Fibroblast of lung (primary cell): Measurements from ENCODE around the gene GABRG3. TPM values are rescaled to one million over a fixed set of nuclear protein-coding genes. Genes with fewer than 3 reads are reported as not detected.

Source experiments
- DNase-seq, 2 donors: peaks; one replicate each; pipeline versions ENCODE4 v3.0.0 to v3.0.0-alpha.2; 2010; ENCODE audit warnings: low read depth in 2 of 2
- H2AFZ ChIP-seq: 2 replicates; pipeline ENCODE4 v1.5.1; 2012; ENCODE audit warnings: low read length, control low read depth, inconsistent platforms
- H3K27ac ChIP-seq: 2 replicates; pipeline ENCODE4 v1.5.1; 2011; ENCODE audit warnings: low read length, control low read depth; ENCODE audit not compliant: insufficient read depth
- H3K27me3 ChIP-seq: 2 replicates; pipeline ENCODE4 v1.5.1; 2011; ENCODE audit warnings: mild to moderate bottlenecking, low read length; ENCODE audit not compliant: control insufficient read depth, insufficient read depth
- H3K36me3 ChIP-seq: 2 replicates; pipeline ENCODE4 v1.5.1; 2011; ENCODE audit warnings: low read length; ENCODE audit not compliant: control insufficient read depth, insufficient read depth
- H3K4me1 ChIP-seq: 2 replicates; pipeline ENCODE4 v1.5.1; 2011; ENCODE audit warnings: low read length; ENCODE audit not compliant: control insufficient read depth, insufficient read depth; ENCODE audit errors: extremely low read depth
- H3K4me2 ChIP-seq: 2 replicates; pipeline ENCODE4 v1.5.1; 2011; ENCODE audit warnings: low read length, control low read depth; ENCODE audit not compliant: insufficient read depth; ENCODE audit errors: extremely low read depth
- H3K4me3 ChIP-seq, 4 experiments: fragments of 200-600 bp in 1 of 4; sonication (generic) in 1 of 4; replicated peaks in 1 of 4; 2 replicates each; pipeline ENCODE4 v1.5.1; 2011 to 2016; ENCODE audit warnings: low read length in 4 of 4, low read depth in 3 of 4, mild to moderate bottlenecking in 3 of 4, control low read depth in 2 of 4, inconsistent platforms in 1 of 4, mixed read lengths in 1 of 4; ENCODE audit not compliant: insufficient read depth in 1 of 4; ENCODE audit errors: control extremely low read depth in 1 of 4
- H3K79me2 ChIP-seq: 2 replicates; pipeline ENCODE4 v1.5.1; 2012; ENCODE audit warnings: mild to moderate bottlenecking, low read length, inconsistent platforms; ENCODE audit not compliant: control insufficient read depth, insufficient read depth
- H3K9ac ChIP-seq: 2 replicates; pipeline ENCODE4 v1.5.1; 2011; ENCODE audit warnings: mild to moderate bottlenecking, low read length, control low read depth; ENCODE audit not compliant: insufficient read depth
- H3K9me3 ChIP-seq: 2 replicates; pipeline ENCODE4 v1.5.1; 2012; ENCODE audit warnings: low read depth, low read length; ENCODE audit not compliant: control insufficient read depth, insufficient read depth
- H4K20me1 ChIP-seq: 2 replicates; pipeline ENCODE4 v1.5.1; 2011; ENCODE audit warnings: low read length; ENCODE audit not compliant: control insufficient read depth, insufficient read depth; ENCODE audit errors: extremely low read depth
- EZH2 ChIP-seq: IDR thresholded peaks from 2 replicates; pipeline ENCODE4 v1.5.1; 2012; ENCODE audit warnings: low read length, control low read depth, mild to moderate bottlenecking; ENCODE audit errors: missing control alignments
- polyA plus RNA-seq, 2 donors: library from polyadenylated mRNA; depleted of rRNA in 1 of 2; stranded (reverse) in 1 of 2; unstranded in 1 of 2; fragments of >200 nt; gene quantifications; 2 replicates each; pipeline ENCODE4 v1.2.1, GENCODE V29; 2011 to 2012; ENCODE audit warnings: missing spikeins in 1 of 2
- total RNA-seq: library from RNA; depleted of rRNA; stranded (reverse); fragments of >200 nt; gene quantifications from 2 replicates; pipeline ENCODE4 v1.2.1, GENCODE V29; 2014
- TF ChIP-seq, protein P1 (sequence below), 2 donors: IDR thresholded peaks in 1 of 2; conservative IDR thresholded peaks in 1 of 2; 1 replicate in 1 of 2; 2 replicates in 1 of 2; pipeline ENCODE4 v1.5.1; 2011 to 2012; ENCODE audit warnings: low read length in 2 of 2, control low read depth in 1 of 2, inconsistent platforms in 1 of 2, low read depth in 1 of 2, mild to moderate bottlenecking in 1 of 2

The GABRG3 gene
- total and polyA plus RNA-seq, 2 donors (not counting 1 experiment from before 2014, with no cell fraction given) = not detected

DNA sequence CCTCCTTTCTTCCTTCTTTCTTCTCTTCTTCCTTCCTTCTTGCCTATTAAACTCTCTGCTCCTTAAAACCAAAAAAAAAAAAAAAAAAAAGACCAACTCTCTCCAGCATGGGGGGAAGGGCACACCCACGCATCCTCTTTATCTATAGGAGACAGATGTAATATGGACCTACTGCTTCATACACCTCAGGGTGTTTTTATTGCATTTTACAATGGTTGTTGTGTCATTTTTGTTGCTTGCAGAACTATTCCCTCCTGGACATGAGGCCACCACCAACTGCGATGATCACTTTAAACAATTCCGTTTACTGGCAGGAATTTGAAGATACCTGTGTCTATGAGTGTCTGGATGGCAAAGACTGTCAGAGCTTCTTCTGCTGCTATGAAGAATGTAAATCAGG, 561.4 kb downstream of the GABRG3 start:
- no peaks in the 10 kb centered on the region for H3K27me3 ChIP-seq
- H3K9ac ChIP-seq = no peak overlapping the region
- no peaks in the 10 kb centered on the region for H3K36me3 ChIP-seq
- H3K27ac ChIP-seq = no peak overlapping the region
- no peaks in the 10 kb centered on the region for H4K20me1 ChIP-seq
- H3K4me1 ChIP-seq = no peaks in the 10 kb centered on the region
- no peak overlapping the region for H2AFZ ChIP-seq
- H3K4me3 ChIP-seq = no peak overlapping the region
- no peak for TF ChIP-seq EZH2
- TF ChIP-seq, protein P1, sequence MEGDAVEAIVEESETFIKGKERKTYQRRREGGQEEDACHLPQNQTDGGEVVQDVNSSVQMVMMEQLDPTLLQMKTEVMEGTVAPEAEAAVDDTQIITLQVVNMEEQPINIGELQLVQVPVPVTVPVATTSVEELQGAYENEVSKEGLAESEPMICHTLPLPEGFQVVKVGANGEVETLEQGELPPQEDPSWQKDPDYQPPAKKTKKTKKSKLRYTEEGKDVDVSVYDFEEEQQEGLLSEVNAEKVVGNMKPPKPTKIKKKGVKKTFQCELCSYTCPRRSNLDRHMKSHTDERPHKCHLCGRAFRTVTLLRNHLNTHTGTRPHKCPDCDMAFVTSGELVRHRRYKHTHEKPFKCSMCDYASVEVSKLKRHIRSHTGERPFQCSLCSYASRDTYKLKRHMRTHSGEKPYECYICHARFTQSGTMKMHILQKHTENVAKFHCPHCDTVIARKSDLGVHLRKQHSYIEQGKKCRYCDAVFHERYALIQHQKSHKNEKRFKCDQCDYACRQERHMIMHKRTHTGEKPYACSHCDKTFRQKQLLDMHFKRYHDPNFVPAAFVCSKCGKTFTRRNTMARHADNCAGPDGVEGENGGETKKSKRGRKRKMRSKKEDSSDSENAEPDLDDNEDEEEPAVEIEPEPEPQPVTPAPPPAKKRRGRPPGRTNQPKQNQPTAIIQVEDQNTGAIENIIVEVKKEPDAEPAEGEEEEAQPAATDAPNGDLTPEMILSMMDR (conservative IDR thresholded peaks at IDR 0.05 in 1 of 2, IDR thresholded peaks at IDR 0.05 in 1 of 2; ENCODE audit: low read depth in 1 of 2, low read length in 2 of 2) = no peak
- H3K9me3 ChIP-seq = no peaks in the 10 kb centered on the region
- no peak for DNase-seq
- H3K4me2 ChIP-seq = no peak overlapping the region
- H3K79me2 ChIP-seq = no peaks in the 10 kb centered on the region

DNA sequence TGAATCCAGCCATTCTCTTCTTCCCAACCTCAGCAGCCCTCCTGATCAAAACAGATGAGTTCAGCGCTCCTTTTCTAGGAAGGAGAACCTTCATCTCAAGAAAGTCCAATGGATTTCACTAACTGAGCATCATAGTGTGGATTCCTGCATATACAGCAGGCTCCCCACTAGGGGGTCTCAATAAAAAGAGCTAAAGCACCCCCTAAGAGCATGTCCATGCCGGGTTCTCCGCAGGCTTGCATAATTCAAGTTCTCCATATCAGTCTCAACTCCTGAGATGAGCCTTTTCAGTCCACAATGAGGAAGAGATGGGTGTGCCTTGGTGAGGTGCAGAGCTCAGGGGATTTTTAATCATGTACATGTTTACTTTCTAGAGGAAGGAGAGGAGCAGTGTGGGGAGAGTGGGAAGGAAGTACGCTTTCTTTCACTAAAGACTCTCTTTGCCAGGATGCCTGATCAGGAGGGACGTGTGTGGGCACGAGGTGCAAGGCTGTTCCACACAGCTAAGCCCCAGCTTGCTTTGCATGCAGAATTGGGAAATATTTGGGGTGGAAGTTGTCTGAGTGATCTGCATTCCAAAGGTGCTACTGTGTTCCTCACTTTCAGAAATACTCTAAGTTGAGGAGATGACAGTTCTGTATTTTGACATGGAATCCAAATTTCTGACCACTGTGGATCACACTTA, 564.6 kb downstream of the GABRG3 start:
- Histone ChIP-seq H3K4me1 (no peaks in the 10 kb centered on the region), H3K9me3 (no peaks in the 10 kb centered on the region), H3K36me3 (no peaks in the 10 kb centered on the region), H2AFZ (no peak overlapping the region), H3K9ac (no peak overlapping the region), H3K27me3 (no peaks in the 10 kb centered on the region), H3K79me2 (no peaks in the 10 kb centered on the region), H4K20me1 (no peaks in the 10 kb centered on the region), H3K27ac (no peak overlapping the region), H3K4me2 (no peak overlapping the region), H3K4me3 (no peak overlapping the region)
- DNase-seq = no peak
- TF ChIP-seq, protein P1 (conservative IDR thresholded peaks at IDR 0.05 in 1 of 2, IDR thresholded peaks at IDR 0.05 in 1 of 2; ENCODE audit: low read depth in 1 of 2, low read length in 2 of 2) = no peak
- TF ChIP-seq EZH2 = no peak

DNA sequence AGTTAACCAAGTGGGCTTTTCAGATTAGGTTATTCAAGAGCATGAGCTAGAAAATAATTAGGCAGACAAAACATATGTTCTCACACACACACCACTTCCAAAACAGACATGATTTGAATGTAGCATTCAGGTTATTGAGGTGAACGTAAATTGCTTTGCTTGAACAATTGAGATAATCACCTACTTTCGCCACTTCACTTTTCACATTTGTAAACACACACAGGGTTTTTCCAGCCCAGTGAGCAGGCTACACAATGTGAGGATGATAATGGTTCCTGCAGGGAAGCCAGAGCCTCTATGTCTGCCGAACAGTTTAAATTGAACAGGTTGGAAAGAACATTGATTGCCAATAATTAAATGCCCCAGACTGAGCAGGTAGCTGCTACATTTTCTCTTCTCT, 567.3 kb downstream of the GABRG3 start:
- no peaks in the 10 kb centered on the region for H3K9me3 ChIP-seq

More for the DNA sequence above, 567.3 kb downstream of the GABRG3 start:
- Histone ChIP-seq H3K4me3 (no peak overlapping the region), H3K27ac (no peak overlapping the region), H3K27me3 (no peaks in the 10 kb centered on the region), H3K4me1 (no peaks in the 10 kb centered on the region), H2AFZ (no peak overlapping the region), H3K9ac (no peak overlapping the region), H3K4me2 (no peak overlapping the region), H4K20me1 (no peaks in the 10 kb centered on the region), H3K36me3 (no peaks in the 10 kb centered on the region), H3K79me2 (no peaks in the 10 kb centered on the region)
- TF ChIP-seq, protein P1 (conservative IDR thresholded peaks at IDR 0.05 in 1 of 2, IDR thresholded peaks at IDR 0.05 in 1 of 2; ENCODE audit: low read depth in 1 of 2, low read length in 2 of 2) = no peak
- TF ChIP-seq EZH2 = no peak
- no peak for DNase-seq
